Stromal cell of bone marrow (primary cell): Measurements from ENCODE around the gene SMARCA4.
"Not testable (repeated sequence)": the region's sequence is repeated elsewhere in the genome, so short reads cannot be mapped to it uniquely, and the experiment has no call there.

Experiments used
- DNase-seq: peaks from one replicate; pipeline ENCODE4 v3.0.0-alpha.2; 2012; ENCODE audit warnings: low read depth

The SMARCA4 gene

DNA sequence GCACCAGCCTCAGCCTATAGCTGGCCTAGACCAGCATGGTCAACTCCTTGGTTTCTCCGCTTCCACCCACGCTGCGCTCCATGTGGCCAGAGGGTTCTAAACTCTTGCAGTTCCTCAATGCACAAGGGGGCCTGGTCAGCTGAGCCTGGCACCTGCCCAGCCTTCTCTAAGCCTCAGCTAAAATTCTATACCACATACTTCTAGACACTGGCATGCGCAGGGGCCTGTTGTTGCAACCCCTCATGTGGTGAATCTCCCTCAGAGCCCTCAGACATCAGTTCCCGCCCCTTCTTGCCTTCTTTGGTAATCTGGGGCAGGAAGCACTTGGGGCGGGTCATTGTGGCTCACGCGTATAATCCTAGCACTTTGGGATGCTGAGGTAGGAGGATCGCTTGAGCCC, 108.7 kb downstream of the SMARCA4 start:
- no peak for DNase-seq

GRCh38 chr19:11070123-11070522, 109.3 kb downstream of the SMARCA4 start:
- no peak for DNase-seq

GRCh38 chr19:11073568-11073967, 112.7 kb downstream of the SMARCA4 start:
- no peak for DNase-seq

DNA sequence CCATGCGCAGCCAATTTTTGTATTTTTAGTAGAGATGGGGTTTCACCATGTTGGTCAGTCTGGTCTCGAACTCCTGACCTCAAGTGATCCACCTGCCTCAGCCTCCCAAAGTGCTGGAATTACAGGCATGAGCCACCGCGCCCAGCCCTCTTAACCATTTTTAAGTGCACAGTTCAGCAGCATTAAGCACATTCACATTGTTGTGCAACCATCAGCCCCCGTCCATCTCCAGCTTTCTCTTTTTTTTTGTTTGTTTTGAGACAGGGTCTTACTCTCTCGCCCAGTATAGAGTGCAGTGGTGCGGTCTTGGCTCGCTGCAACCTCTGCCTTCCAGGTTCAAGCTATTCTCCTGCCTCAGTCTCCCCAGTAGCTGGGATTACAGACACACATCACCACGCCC, 116.0 kb downstream of the SMARCA4 start:
- DNase-seq = not testable (repeated sequence)

DNA sequence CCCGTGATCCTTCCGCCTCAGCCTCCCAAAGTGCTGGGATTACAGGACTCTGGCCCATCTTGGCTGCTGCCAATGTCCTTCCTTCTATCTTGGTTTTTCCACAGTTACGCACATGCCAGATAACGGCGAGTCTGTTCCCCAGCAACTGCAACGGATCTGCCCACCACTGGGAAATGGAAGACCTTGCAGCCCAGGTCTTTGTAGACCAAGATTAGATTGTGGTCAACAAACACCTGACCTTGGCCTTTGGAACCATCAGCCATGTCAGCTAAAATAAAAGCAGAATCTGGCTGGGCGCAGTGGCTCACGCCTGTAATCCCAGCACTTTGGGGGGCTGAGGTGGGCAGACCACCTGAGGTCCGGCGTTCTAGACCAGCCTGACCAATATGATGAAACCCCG, 118.1 kb downstream of the SMARCA4 start:
- no peak for DNase-seq

DNA sequence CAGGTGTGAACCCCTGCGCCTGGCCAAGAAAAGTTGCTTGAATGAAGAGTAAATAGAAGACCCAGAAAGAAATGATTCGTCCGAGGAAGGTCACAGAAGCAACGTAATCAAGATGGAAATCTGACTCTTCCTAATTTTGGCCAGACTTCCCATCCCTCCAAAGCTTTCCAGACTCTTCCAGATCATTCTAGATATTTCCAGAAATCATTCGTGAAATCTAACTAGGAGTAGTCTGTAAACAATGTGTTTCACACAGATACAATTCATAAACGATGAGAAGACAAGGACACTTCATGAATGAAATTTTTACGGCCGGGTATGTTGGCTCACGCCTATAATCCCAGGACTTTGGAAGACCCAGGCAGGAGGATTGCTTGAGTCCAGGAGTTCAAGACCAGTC, 119.2 kb downstream of the SMARCA4 start:
- no peak for DNase-seq

- DNase-seq = no peak
Measured at GRCh38 chr19:11087870-11088505, 127.2 kb downstream of the SMARCA4 start.

GRCh38 chr19:11088506-11089253, 127.8 kb downstream of the SMARCA4 start:
- DNase-seq = peak; percentile 71

DNA sequence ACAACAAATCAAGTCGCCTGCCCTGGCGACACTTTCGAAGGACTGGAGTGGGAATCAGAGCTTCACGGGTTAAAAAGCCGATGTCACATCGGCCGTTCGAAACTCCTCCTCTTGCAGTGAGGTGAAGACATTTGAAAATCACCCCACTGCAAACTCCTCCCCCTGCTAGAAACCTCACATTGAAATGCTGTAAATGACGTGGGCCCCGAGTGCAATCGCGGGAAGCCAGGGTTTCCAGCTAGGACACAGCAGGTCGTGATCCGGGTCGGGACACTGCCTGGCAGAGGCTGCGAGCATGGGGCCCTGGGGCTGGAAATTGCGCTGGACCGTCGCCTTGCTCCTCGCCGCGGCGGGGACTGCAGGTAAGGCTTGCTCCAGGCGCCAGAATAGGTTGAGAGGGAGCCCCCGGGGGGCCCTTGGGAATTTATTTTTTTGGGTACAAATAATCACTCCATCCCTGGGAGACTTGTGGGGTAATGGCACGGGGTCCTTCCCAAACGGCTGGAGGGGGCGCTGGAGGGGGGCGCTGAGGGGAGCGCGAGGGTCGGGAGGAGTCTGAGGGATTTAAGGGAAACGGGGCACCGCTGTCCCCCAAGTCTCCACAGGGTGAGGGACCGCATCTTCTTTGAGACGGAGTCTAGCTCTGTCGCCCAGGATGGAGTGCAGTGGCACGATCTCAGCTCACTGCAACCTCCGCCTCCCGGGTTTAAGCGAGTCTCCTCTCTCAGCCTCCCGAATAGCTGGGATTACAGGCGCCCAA, 128.6 kb downstream of the SMARCA4 start, which contains the start of gene LDLR:
LDLR (plus strand) TSS at position 210 of the 760 bp plus-strand sequence; CDS start at position 296, 86 bp downstream.
- peak; percentile 93 for DNase-seq

GRCh38 chr19:11090014-11090263, 129.1 kb downstream of the SMARCA4 start:
- DNase-seq = not testable (repeated sequence)

DNA sequence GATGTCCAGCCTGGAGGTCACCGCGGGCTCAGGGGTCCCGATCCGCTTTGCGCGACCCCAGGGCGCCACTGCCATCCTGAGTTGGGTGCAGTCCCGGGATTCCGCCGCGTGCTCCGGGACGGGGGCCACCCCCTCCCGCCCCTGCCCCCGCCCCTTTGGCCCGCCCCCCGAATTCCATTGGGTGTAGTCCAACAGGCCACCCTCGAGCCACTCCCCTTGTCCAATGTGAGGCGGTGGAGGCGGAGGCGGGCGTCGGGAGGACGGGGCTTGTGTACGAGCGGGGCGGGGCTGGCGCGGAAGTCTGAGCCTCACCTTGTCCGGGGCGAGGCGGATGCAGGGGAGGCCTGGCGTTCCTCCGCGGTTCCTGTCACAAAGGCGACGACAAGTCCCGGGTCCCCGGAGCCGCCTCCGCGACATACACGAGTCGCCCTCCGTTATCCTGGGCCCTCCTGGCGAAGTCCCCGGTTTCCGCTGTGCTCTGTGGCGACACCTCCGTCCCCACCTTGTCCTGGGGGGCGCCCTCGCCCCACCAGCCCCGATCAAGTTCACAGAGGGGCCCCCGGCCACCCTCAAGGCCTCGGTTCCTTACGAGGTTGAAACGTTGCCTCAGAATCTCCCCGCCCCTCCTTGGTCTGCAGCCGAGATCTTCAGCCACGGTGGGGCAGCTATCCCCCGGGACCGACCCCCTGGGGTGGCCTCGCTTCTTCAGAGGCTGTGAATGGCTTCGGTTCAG, 129.6 kb downstream of the SMARCA4 start:
- peak; percentile 93 for DNase-seq

GRCh38 chr19:11090997-11091702, 130.3 kb downstream of the SMARCA4 start:
- no peak for DNase-seq

DNA sequence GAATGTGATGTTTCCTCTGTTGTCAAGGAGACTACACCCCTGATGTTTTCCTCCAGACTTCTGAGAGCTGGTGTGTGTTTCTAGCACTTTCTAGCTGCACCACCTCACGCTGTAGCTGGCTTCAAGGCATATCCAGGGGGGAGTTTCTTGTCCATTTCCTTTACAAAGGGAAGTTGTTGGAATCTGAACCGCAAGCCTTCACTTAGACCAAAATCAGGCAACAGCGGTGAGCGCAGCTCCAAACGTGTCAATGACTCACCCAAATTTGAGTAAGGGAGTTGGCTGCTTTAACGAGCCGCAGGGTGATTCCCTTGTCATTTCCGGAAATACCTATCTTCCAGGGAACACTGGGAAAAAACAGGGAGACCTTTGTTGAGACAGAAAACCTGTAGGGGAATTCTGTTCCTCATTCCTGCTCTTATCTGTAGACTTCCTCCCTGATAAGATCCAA, 130.9 kb downstream of the SMARCA4 start:
- DNase-seq = peak; percentile 73

DNA sequence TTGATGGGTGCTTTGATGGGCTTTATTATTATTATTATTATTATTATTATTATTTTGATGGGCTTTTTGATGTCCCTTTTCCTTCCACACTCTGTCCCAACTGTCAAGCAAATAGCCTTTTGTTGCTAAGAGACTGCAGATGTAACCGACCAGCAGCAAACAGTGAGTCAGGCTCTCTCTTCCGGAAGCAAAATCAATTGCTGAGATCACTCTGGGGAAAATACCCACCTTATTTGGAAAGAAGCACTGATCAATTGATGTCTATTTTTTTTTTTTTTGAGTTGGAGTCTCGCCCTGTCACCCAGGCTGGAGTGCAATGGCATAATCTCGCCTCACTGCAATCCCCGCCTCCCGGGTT, 131.3 kb downstream of the SMARCA4 start:
- peak; percentile 66 for DNase-seq

DNA sequence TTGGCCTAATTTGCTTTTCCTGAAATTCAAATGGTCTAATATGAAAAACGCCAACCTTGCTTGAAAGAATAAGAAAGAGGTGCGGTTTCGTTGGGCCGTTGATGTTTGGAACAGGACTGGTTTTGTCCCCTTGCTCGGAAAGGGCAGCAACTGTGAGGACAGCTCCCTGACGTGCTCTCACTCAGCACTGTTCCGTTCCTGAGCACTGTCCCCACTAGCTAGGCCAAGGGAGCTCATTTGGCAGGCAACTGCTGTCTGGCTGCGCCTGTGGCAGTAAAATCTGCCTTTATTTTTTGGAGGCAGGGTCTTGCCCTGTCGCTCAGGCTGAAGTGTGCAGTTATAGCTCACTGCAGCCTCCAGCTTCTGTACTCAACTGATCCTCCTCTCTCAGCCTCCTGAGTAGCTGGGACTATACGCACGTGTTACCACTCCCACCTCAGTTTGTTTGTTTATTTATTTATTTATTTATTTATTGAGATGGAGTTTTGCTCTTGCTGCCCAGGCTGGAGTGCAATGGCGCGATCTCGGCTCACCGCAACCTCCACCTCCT, 132.9 kb downstream of the SMARCA4 start:
- DNase-seq = no peak

DNA sequence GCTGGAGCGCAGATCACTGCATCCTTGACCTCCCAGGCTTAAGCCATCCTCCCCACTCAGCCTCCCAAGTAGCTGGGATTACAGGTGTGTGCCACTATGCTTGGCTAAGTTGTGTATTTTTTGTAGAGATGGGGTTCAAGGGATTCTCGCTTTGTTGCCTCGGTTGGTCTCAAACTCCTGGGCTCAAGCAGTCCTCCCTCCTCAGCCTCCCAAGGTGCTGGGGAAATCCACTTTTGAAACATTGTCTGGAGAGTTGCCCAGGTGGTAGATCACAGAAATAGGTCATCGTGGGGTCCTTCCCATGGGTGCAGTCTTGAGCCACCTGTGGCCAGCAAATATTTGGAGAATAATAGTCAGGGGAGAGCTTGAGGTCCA, 133.7 kb downstream of the SMARCA4 start:
- no peak for DNase-seq

GRCh38 chr19:11096210-11096841, 135.5 kb downstream of the SMARCA4 start:
- peak; percentile 79 for DNase-seq

GRCh38 chr19:11097367-11097766, 136.5 kb downstream of the SMARCA4 start:
- not testable (repeated sequence) for DNase-seq

DNA sequence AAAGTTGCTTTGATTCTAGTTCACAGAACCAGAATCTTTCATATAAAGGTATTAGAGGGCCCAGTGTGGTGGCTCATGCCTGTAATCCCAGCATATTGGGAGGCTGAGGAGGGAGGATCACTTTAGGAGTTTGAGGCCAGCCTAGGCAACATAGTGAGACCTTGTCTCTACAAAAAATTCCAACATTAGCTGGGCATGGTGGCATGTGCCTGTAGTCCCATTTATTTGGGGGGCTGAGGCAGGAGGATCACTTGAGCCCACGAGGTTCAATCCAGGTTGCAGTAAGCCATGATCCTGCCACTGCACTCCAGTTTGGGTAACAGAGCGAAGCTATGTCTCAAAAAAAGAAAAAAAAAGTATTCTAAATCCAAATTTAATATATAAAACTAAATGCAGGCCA, 137.5 kb downstream of the SMARCA4 start:
- no peak for DNase-seq

- no peak for DNase-seq
Measured at GRCh38 chr19:11098861-11099260, 138.0 kb downstream of the SMARCA4 start.

- no peak for DNase-seq
Measured at GRCh38 chr19:11100049-11100448, 139.2 kb downstream of the SMARCA4 start.
